HL-60 (cell line): ENCODE results near the gene DGKI.

ENCODE experiments used
- DNase-seq, 2 experiments: peaks; one replicate each; pipeline ENCODE4 v3.0.0-alpha.2; 2010 to 2020; ENCODE audit warnings: low read depth in 1 of 2, low spot score in 1 of 2
- H3K27ac ChIP-seq: fragments of 250-450 bp; sonication (Bioruptor Pico); replicated peaks from 2 replicates; pipeline ENCODE4 v1.5.1; 2020; ENCODE audit warnings: mild to moderate bottlenecking, moderate library complexity
- H3K27me3 ChIP-seq: fragments of 250-450 bp; sonication (Bioruptor Pico); 2 replicates; pipeline ENCODE4 v1.5.1; 2021; ENCODE audit warnings: mild to moderate bottlenecking, moderate library complexity; ENCODE audit not compliant: insufficient read depth, poor library complexity, severe bottlenecking
- H3K4me3 ChIP-seq: replicated peaks from 2 replicates; pipeline ENCODE4 v1.5.1; 2011; ENCODE audit warnings: mild to moderate bottlenecking, control low read depth, low read length; ENCODE audit not compliant: insufficient read depth
- GABPA ChIP-seq: IDR thresholded peaks from 2 replicates; pipeline ENCODE4 v1.6.1; 2012; ENCODE audit warnings: low read depth
- POLR2AphosphoS5 ChIP-seq: IDR thresholded peaks from 2 replicates; pipeline ENCODE4 v1.6.1; 2012; ENCODE audit warnings: low read depth
- SPI1 ChIP-seq: IDR thresholded peaks from 2 replicates; pipeline ENCODE4 v1.6.1; 2012; ENCODE audit warnings: low read depth, mild to moderate bottlenecking, borderline replicate concordance
- TF ChIP-seq, protein P1 (sequence below): IDR thresholded peaks from 2 replicates; pipeline ENCODE4 v1.6.1; 2012; ENCODE audit warnings: low read depth; ENCODE audit not compliant: insufficient replicate concordance
- TF ChIP-seq, protein P2 (sequence below): IDR thresholded peaks from one replicate; pipeline ENCODE4 v1.5.1; 2011; ENCODE audit warnings: low read length, control low read depth, inconsistent platforms; ENCODE audit not compliant: insufficient read depth

Gene DGKI

DNA sequence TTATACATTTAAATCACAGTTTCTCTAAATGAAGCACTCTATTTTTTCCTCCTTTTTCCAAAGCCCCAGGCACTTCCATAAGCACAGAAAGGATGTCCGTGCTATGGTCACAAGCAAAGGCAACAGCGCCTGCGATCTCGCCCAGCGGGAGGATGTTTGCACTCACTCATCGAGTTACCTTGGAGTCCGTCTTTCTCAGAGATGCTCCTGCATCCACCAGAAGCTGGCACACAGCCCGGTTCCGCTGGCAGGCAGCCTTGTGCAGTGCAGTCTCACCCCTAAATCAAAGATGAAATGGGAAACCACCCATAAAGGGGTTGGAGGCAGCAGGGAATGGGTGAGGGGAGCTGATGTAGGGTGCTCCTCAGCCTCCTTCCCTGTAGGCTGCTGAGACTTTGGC lies 451.4 kb downstream of the DGKI start:
- TF ChIP-seq POLR2AphosphoS5, result no peak
- no peak for TF ChIP-seq GABPA
- TF ChIP-seq, protein P1, sequence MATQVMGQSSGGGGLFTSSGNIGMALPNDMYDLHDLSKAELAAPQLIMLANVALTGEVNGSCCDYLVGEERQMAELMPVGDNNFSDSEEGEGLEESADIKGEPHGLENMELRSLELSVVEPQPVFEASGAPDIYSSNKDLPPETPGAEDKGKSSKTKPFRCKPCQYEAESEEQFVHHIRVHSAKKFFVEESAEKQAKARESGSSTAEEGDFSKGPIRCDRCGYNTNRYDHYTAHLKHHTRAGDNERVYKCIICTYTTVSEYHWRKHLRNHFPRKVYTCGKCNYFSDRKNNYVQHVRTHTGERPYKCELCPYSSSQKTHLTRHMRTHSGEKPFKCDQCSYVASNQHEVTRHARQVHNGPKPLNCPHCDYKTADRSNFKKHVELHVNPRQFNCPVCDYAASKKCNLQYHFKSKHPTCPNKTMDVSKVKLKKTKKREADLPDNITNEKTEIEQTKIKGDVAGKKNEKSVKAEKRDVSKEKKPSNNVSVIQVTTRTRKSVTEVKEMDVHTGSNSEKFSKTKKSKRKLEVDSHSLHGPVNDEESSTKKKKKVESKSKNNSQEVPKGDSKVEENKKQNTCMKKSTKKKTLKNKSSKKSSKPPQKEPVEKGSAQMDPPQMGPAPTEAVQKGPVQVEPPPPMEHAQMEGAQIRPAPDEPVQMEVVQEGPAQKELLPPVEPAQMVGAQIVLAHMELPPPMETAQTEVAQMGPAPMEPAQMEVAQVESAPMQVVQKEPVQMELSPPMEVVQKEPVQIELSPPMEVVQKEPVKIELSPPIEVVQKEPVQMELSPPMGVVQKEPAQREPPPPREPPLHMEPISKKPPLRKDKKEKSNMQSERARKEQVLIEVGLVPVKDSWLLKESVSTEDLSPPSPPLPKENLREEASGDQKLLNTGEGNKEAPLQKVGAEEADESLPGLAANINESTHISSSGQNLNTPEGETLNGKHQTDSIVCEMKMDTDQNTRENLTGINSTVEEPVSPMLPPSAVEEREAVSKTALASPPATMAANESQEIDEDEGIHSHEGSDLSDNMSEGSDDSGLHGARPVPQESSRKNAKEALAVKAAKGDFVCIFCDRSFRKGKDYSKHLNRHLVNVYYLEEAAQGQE, result no peak
- TF ChIP-seq, protein P2, sequence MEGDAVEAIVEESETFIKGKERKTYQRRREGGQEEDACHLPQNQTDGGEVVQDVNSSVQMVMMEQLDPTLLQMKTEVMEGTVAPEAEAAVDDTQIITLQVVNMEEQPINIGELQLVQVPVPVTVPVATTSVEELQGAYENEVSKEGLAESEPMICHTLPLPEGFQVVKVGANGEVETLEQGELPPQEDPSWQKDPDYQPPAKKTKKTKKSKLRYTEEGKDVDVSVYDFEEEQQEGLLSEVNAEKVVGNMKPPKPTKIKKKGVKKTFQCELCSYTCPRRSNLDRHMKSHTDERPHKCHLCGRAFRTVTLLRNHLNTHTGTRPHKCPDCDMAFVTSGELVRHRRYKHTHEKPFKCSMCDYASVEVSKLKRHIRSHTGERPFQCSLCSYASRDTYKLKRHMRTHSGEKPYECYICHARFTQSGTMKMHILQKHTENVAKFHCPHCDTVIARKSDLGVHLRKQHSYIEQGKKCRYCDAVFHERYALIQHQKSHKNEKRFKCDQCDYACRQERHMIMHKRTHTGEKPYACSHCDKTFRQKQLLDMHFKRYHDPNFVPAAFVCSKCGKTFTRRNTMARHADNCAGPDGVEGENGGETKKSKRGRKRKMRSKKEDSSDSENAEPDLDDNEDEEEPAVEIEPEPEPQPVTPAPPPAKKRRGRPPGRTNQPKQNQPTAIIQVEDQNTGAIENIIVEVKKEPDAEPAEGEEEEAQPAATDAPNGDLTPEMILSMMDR, result no peak
- TF ChIP-seq SPI1, result no peak
- no peaks in the 10 kb centered on the region for H3K27me3 ChIP-seq
- H3K27ac ChIP-seq, result no peak overlapping the region
- DNase-seq, result no peak
- H3K4me3 ChIP-seq, result no peak overlapping the region

DNA sequence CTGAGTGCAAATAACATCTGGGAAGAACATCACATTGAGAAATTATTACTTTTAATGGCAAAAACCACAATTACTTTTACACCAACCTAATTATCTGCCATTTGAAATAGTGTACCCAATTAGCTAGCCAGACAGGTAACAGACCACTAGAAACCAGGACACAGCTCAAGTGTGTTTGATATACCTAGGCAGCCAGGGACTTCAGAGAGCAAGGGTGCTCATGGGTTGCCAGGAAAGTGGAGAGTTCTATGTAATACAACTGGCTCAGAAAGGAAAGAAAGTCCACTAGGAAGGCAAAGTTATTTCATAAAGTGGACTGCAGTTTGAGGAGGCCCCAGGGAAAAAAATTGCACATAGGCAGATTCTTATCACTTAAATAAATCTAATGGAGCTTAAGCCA lies 453.2 kb downstream of the DGKI start:
- DNase-seq, result no peak
- Histone ChIP-seq H3K27ac (no peak overlapping the region), H3K4me3 (no peak overlapping the region), H3K27me3 (no peaks in the 10 kb centered on the region)
- no peak for TF ChIP-seq POLR2AphosphoS5
- no peak for TF ChIP-seq GABPA
- TF ChIP-seq, protein P2, result no peak
- no peak for TF ChIP-seq SPI1
- TF ChIP-seq, protein P1, result no peak

DNA sequence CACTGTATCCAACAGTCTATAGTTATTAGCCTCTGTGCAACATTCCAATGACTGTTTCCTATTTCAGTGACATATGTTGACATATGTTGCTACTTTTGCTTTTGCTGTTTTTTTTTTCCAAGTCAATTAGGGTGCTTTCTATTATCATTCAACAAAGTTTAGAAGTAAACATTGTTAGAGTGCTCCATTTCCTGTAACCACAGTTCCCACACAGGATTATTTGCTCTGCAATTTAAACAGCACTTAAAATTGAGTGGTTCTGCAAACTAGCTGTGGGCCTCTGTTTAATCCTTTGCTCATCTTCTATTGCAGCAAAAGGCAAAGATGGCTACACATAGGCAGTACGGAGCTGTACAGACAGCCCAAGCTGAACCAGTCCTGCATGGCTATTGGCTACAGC lies 456.7 kb downstream of the DGKI start:
- Histone ChIP-seq H3K4me3 (no peak overlapping the region), H3K27ac (no peak overlapping the region), H3K27me3 (no peaks in the 10 kb centered on the region)
- no peak for DNase-seq
- TF ChIP-seq GABPA, result no peak
- TF ChIP-seq, protein P1, result no peak
- TF ChIP-seq, protein P2, result no peak
- no peak for TF ChIP-seq SPI1
- TF ChIP-seq POLR2AphosphoS5, result no peak
